Upper lobe of left lung (tissue), 6 donors: ENCODE measurements around the gene TNKS1BP1. TPM values are rescaled to one million over a fixed set of nuclear protein-coding genes. Genes with fewer than 3 reads are reported as not detected.

ENCODE experiments used
- ATAC-seq, 2 donors: fragments of 200-7000 bp; cut with Tn5 transposase; one replicate each; pipeline ENCODE4 v1.9.1; 2022; ENCODE audit warnings: mild to moderate bottlenecking in 2 of 2, moderate library complexity in 2 of 2; ENCODE audit not compliant: low FRiP score in 2 of 2
- DNase-seq, 2 donors: peaks; one replicate each; pipeline ENCODE4 v3.0.0-alpha.2; 2019 to 2020
- H3K27ac ChIP-seq, 4 donors: fragments of 200-600 bp; sonication (generic); one replicate each; pipeline ENCODE4 v1.5.1; 2016 to 2019
- H3K27me3 ChIP-seq, 4 donors: fragments of 200-600 bp; sonication (generic); one replicate each; pipeline ENCODE4 v1.5.1; 2017 to 2019
- H3K36me3 ChIP-seq, 4 donors: fragments of 200-600 bp; sonication (generic); one replicate each; pipeline ENCODE4 v1.5.1; 2016 to 2019
- H3K4me1 ChIP-seq, 4 donors: fragments of 200-600 bp; sonication (generic); one replicate each; pipeline ENCODE4 v1.5.1; 2018 to 2019
- H3K4me3 ChIP-seq, 4 donors: fragments of 200-600 bp; sonication (generic); one replicate each; pipeline ENCODE4 v1.5.1; 2017 to 2019; ENCODE audit warnings: mild to moderate bottlenecking in 2 of 4, moderate library complexity in 1 of 4
- H3K9me3 ChIP-seq, 4 donors: fragments of 200-600 bp; sonication (generic); one replicate each; pipeline ENCODE4 v1.5.1; 2018 to 2019
- EP300 ChIP-seq, 4 donors: sonication (generic); formaldehyde crosslinking; IDR thresholded peaks; one replicate each; pipeline ENCODE4 v1.5.1; 2017; ENCODE audit warnings: antibody characterized with exemption in 4 of 4, control low read depth in 2 of 4
- POLR2A ChIP-seq, 4 donors: fragments of 450-650 bp; IDR thresholded peaks; one replicate each; pipeline ENCODE4 v1.5.1; 2016 to 2017; ENCODE audit warnings: antibody characterized with exemption in 4 of 4, mild to moderate bottlenecking in 2 of 4
- POLR2AphosphoS5 ChIP-seq, 2 donors: sonication (generic); formaldehyde crosslinking; IDR thresholded peaks; one replicate each; pipeline ENCODE4 v1.5.1; 2017; ENCODE audit warnings: antibody characterized with exemption in 2 of 2
- WGBS, 2 donors: methylation state at CpG; one replicate each; pipeline ENCODE4 v1.1.5; 2017 to 2018; 5-methylcytosine and 5-hydroxymethylcytosine counted together
- total RNA-seq, 6 donors: library from RNA; depleted of rRNA in 4 of 6; stranded (reverse); fragments of >200 nt in 4 of 6; gene quantifications; one replicate each; pipeline versions ENCODE4 v1.1.0 to v1.2.1, GENCODE V29; 2016 to 2021
- TF ChIP-seq, protein P1 (sequence below), 6 experiments: fragments of 450-650 bp in 4 of 6; fragments of 200-600 bp in 2 of 6; sonication (generic) in 2 of 6; IDR thresholded peaks; one replicate each; pipeline ENCODE4 v1.5.1; 2016 to 2019; ENCODE audit warnings: antibody characterized with exemption in 6 of 6
- donor health status: DM: no; HTN: no; CAD: no; lungs with moderate emphysema.
- donor health status: DM: no; HTN: yes; CAD: no; lungs with severe emphysema.

Gene TNKS1BP1
- total RNA-seq, 6 donors from 2014 or later = 120 to 322 (median 184) TPM

DNA sequence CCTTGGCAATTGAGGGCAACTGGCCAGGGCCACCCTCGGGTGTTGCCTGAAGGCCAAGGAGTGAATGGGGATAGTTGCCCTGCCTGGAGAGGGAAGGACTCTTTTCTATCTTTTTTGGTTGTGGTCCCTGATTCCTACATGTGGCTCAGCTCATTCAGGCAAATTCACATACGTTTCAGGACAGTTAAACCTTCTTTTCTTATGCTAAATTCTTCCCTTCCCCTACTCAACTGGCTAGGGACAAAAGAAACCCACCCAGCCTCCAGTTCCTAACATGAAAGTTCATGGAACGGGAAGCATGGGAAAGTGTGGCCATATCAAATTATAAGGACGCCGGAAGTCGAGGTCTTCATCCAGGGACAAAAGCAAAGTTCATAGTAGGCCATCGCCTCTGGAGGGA is 61.4 kb downstream of the TNKS1BP1 start:
- H3K27ac ChIP-seq = no peak overlapping the region
- peaks cover 0 to 8% (median 7%) of the 10 kb centered on the region in 4 donors for H3K9me3 ChIP-seq
- no peak overlapping the region for H3K4me3 ChIP-seq
- ATAC-seq (no peak), DNase-seq (no peak)
- no peaks in the 10 kb centered on the region for H3K36me3 ChIP-seq
- H3K27me3 ChIP-seq = no peaks in the 10 kb centered on the region
- no peak for TF ChIP-seq EP300 (IDR thresholded peaks at IDR 0.05)
- TF ChIP-seq POLR2AphosphoS5 (IDR thresholded peaks at IDR 0.05) = no peak
- no peak for TF ChIP-seq POLR2A (IDR thresholded peaks at IDR 0.05)
- TF ChIP-seq, protein P1, sequence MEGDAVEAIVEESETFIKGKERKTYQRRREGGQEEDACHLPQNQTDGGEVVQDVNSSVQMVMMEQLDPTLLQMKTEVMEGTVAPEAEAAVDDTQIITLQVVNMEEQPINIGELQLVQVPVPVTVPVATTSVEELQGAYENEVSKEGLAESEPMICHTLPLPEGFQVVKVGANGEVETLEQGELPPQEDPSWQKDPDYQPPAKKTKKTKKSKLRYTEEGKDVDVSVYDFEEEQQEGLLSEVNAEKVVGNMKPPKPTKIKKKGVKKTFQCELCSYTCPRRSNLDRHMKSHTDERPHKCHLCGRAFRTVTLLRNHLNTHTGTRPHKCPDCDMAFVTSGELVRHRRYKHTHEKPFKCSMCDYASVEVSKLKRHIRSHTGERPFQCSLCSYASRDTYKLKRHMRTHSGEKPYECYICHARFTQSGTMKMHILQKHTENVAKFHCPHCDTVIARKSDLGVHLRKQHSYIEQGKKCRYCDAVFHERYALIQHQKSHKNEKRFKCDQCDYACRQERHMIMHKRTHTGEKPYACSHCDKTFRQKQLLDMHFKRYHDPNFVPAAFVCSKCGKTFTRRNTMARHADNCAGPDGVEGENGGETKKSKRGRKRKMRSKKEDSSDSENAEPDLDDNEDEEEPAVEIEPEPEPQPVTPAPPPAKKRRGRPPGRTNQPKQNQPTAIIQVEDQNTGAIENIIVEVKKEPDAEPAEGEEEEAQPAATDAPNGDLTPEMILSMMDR (IDR thresholded peaks at IDR 0.05) = no peak
- H3K4me1 ChIP-seq = no peaks in the 10 kb centered on the region
- WGBS, 2 donors = 92% methylated on average over 7 of the region's 7 CpGs

DNA sequence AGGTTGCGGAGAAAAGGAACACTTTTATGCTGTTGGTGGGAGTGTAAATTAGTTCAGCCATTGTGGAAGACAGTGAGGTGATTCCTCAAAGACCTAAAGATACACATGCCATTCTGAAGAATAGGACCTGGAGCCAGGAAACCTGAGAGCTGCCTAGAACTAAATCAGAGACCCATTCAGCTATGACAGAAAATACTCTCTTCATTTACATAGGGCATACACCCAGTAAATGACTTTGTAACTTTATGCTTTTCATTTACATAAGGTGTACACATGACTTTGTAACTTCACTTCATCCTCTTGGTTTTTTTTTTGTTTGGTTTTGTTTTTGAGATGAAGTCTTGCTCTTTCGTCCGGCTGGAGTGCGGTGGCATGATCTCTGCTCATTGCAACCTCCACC is 62.6 kb downstream of the TNKS1BP1 start:
- no peak for ATAC-seq
- no peak for DNase-seq
- Histone ChIP-seq H3K9me3 (peaks cover 0 to 8% (median 7%) of the 10 kb centered on the region in 4 donors), H3K4me3 (no peak overlapping the region), H3K27me3 (no peaks in the 10 kb centered on the region), H3K36me3 (no peaks in the 10 kb centered on the region), H3K4me1 (no peaks in the 10 kb centered on the region), H3K27ac (no peak overlapping the region)
- no peak for TF ChIP-seq POLR2A (IDR thresholded peaks at IDR 0.05)
- no peak for TF ChIP-seq EP300 (IDR thresholded peaks at IDR 0.05)
- WGBS, 2 donors = 63 to 67% methylated on average over 4 of the region's 4 CpGs

DNA sequence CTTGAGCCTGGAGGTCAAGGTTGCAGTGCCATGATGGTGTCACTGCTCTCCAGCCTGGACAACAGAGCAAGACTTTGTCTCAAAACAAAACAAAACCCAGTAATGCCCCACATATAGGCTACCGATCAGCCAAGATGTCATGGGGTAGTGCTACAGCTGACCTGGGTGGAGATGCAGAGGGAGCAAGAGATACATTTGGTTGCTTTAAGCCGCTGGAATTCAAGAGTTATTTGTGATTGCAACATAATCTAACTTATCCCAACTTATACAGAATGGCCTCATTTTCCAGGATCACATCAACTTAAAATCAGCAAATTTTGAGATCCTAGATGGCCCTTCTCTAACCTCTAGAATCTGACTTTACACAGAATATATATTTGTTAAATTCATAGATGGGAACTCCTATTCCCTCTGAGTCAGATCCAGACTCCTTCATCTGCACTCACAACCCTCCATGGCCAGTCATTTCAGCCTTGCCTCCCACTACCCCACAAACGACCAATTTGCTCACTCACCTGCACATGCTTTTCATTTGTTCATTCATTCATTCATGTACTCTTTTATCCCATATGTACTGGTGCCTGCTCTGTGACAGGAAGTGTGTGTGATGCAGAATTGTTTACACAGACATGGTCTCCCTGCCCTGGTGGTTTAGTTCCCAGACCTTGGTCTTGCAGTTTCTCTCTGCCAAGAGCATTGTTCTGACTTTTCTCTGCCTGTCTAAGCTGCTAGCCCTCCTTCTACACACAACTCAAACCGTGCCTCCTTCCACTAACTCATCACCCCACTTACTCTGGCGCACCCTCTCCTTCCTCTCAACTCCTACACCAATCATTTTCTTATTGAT is 63.6 kb downstream of the TNKS1BP1 start:
- Histone ChIP-seq H3K27me3 (no peaks in the 10 kb centered on the region), H3K27ac (no peak overlapping the region), H3K4me3 (no peak overlapping the region), H3K36me3 (no peaks in the 10 kb centered on the region), H3K4me1 (no peaks in the 10 kb centered on the region), H3K9me3 (peaks cover 0 to 6% (median 5%) of the 10 kb centered on the region in 4 donors)
- TF ChIP-seq EP300 (IDR thresholded peaks at IDR 0.05) = no peak
- no peak for TF ChIP-seq POLR2A (IDR thresholded peaks at IDR 0.05)
- DNase-seq (no peak), ATAC-seq (no peak)
- 46 to 49% methylated on average over 5 of the region's 5 CpGs for whole genome bisulfite sequencing, 2 donors

DNA sequence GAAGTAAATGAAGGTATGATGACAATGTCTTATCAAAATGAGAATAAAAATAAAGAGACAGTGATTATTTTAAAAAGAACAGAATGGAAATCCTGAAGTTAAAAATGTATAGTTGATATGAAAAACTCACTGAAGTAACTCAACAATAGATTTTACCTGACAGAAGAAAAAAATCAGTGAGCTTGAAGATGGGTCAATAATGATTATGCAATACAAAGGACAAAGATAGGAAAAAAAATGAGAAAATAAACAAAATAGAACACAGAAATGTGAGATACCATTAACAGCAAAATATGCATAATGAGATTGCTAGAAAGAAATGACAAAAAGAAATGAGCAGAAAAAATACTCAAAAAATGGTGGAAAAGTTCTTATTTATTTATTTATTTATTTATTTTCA is 68.6 kb downstream of the TNKS1BP1 start:
- Histone ChIP-seq H3K27ac (no peak overlapping the region), H3K9me3 (no peaks in the 10 kb centered on the region), H3K4me1 (peaks cover 0 to 6% (median 2%) of the 10 kb centered on the region in 4 donors), H3K4me3 (no peak overlapping the region), H3K27me3 (no peaks in the 10 kb centered on the region), H3K36me3 (no peaks in the 10 kb centered on the region)
- TF ChIP-seq, protein P1 (IDR thresholded peaks at IDR 0.05) = no peak
- TF ChIP-seq EP300 (IDR thresholded peaks at IDR 0.05) (no peak), POLR2AphosphoS5 (IDR thresholded peaks at IDR 0.05) (no peak)
- no peak for DNase-seq
- no peak for ATAC-seq

DNA sequence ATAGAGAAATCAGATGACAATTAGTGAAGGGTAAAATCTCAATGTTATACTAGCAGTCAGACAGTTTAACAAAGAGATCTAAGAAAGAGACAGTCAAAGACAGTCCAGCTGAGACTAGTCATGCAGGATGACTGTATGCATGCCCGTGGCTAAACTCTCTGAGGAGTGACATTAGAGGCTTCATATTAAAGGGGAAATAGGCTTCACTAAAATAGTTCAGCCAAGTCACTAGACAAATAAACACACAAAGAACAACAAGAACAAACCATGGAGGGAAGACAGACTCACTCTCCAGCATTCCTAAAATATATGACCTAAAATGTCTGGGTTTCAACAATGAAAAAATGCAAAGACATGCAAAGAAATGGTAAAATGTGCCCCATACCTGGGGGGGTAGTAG is 69.1 kb downstream of the TNKS1BP1 start:
- TF ChIP-seq, protein P1 (IDR thresholded peaks at IDR 0.05) = no peak

DNA sequence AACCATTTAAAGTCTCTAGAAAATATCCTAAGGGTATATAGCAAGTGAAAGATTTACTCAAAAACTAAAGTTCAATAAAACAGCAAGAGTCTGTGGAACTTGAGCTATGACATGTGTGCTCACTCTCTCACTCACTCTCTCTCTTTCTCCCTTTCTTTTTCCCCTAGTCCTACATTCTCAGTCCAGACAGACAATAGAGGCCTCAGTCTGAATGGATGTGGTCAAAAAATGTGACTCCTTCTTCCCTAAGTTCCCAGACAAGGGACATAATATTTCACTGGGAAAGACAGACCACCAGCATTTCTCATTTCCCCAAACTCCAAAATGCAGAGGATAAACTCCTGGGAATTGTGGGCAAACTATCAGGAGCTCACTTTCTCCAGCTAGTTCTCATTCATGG is 70.1 kb downstream of the TNKS1BP1 start:
- Histone ChIP-seq H3K4me1 (peaks cover 0 to 6% (median 2%) of the 10 kb centered on the region in 4 donors), H3K9me3 (no peaks in the 10 kb centered on the region), H3K4me3 (no peak overlapping the region), H3K27ac (no peak overlapping the region), H3K27me3 (no peaks in the 10 kb centered on the region), H3K36me3 (no peaks in the 10 kb centered on the region)
- TF ChIP-seq POLR2A (IDR thresholded peaks at IDR 0.05) = no peak
- TF ChIP-seq, protein P1 (IDR thresholded peaks at IDR 0.05) = no peak
- no peak for ATAC-seq
- no peak for DNase-seq

More for the DNA sequence above, 69.1 kb downstream of the TNKS1BP1 start:
- ATAC-seq (no peak), DNase-seq (no peak)
- Histone ChIP-seq H3K27me3 (no peaks in the 10 kb centered on the region), H3K4me1 (peaks cover 0 to 6% (median 2%) of the 10 kb centered on the region in 4 donors), H3K9me3 (no peaks in the 10 kb centered on the region), H3K4me3 (no peak overlapping the region), H3K27ac (no peak overlapping the region), H3K36me3 (no peaks in the 10 kb centered on the region)
- WGBS, 2 donors = 39 to 44% methylated on average over 1 of the region's 1 CpG
